HepG2 (cell line): Measurements from ENCODE around the gene SPP1.

ENCODE experiments used
- ASH2L ChIP-seq: fragments of 300-600, 200-600 bp; sonication (generic); IDR thresholded peaks from 2 replicates; pipeline ENCODE4 v1.7.0; 2017; ENCODE audit warnings: low read depth, mild to moderate bottlenecking, moderate library complexity, mixed read lengths, low read length; ENCODE audit not compliant: insufficient read length
- ATF1 ChIP-seq: IDR thresholded peaks from 2 replicates; pipeline ENCODE4 v1.6.1; 2016; ENCODE audit warnings: mild to moderate bottlenecking, control low read depth
- CEBPB ChIP-seq: IDR thresholded peaks from 2 replicates; pipeline ENCODE4 v1.6.1; 2011; ENCODE audit warnings: low read depth, low read length, improper control_type of control experiment, borderline replicate concordance
- EP300 ChIP-seq, 3 experiments: sonication (generic) in 1 of 3; formaldehyde crosslinking in 1 of 3; IDR thresholded peaks; 2 replicates each; pipeline versions ENCODE4 v1.5.1 to v1.6.1; 2011 to 2020; ENCODE audit warnings: low read depth in 2 of 3, low read length in 2 of 3, borderline replicate concordance in 1 of 3, improper control_type of control experiment in 1 of 3, mild to moderate bottlenecking in 1 of 3, missing genetic modification reagents in 1 of 3, moderate library complexity in 1 of 3
- NCOA2 ChIP-seq: sonication (generic); formaldehyde crosslinking; IDR thresholded peaks from 2 replicates; pipeline ENCODE4 v1.8.0; 2022; ENCODE audit warnings: inconsistent platforms
- POLR2A ChIP-seq, 2 experiments: IDR thresholded peaks; 2 replicates each; pipeline ENCODE4 v1.6.1; 2011; ENCODE audit warnings: low read depth in 2 of 2, low read length in 2 of 2, mild to moderate bottlenecking in 1 of 2, moderate library complexity in 1 of 2; ENCODE audit not compliant: insufficient read depth in 1 of 2
- ZNF18 ChIP-seq: sonication (generic); formaldehyde crosslinking; IDR thresholded peaks from 2 replicates; pipeline ENCODE4 v1.8.0; 2022; ENCODE audit warnings: mild to moderate bottlenecking, missing genetic modification reagents; ENCODE audit not compliant: insufficient replicate concordance
- TF ChIP-seq, protein P1 (sequence below): sonication (generic); formaldehyde crosslinking; IDR thresholded peaks from 2 replicates; pipeline ENCODE4 v1.5.0; 2020; ENCODE audit warnings: mild to moderate bottlenecking, missing genetic modification reagents, moderate library complexity

DNA sequence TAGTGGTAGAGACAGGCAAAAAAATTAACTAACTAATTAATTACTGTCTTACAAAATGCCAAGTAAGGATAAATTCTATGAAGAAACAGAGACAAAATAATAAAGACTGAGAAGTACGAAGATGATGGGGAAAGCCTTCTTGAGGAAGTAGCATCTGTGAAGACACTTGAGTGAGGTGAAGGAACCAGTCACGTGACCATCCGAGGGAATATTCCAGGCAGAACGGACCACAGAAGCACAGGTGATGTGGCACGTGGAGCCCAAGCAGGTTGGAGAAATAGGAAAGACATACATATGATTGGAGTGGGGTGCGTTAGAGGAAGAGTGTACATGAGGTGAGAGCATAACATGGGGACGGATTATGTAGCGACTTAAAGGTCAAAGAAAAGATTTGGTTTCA, 30.5 kb upstream of the SPP1 start:
- TF ChIP-seq EP300 (IDR thresholded peaks at IDR 0.05; ENCODE audit: low read depth in 2 of 2, low read length in 2 of 2), result no peak
- TF ChIP-seq EP300 (CRISPR knock-in tag; IDR thresholded peaks at IDR 0.05; ENCODE audit: borderline replicate concordance), result no peak
- no peak for TF ChIP-seq CEBPB
- TF ChIP-seq, protein P1, sequence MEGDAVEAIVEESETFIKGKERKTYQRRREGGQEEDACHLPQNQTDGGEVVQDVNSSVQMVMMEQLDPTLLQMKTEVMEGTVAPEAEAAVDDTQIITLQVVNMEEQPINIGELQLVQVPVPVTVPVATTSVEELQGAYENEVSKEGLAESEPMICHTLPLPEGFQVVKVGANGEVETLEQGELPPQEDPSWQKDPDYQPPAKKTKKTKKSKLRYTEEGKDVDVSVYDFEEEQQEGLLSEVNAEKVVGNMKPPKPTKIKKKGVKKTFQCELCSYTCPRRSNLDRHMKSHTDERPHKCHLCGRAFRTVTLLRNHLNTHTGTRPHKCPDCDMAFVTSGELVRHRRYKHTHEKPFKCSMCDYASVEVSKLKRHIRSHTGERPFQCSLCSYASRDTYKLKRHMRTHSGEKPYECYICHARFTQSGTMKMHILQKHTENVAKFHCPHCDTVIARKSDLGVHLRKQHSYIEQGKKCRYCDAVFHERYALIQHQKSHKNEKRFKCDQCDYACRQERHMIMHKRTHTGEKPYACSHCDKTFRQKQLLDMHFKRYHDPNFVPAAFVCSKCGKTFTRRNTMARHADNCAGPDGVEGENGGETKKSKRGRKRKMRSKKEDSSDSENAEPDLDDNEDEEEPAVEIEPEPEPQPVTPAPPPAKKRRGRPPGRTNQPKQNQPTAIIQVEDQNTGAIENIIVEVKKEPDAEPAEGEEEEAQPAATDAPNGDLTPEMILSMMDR (CRISPR knock-in tag), result no peak
- no peak for TF ChIP-seq ATF1 (CRISPR knock-in tag)
- TF ChIP-seq ASH2L, result no peak
- no peak for TF ChIP-seq POLR2A (IDR thresholded peaks at IDR 0.05; ENCODE audit: insufficient read depth in 1 of 2, low read depth in 2 of 2, low read length in 2 of 2)
- no peak for TF ChIP-seq NCOA2 (CRISPR knock-in tag)
- TF ChIP-seq ZNF18 (CRISPR knock-in tag), result no peak
